HEK293 (cell line): ENCODE measurements around the gene CLASRP.
A peak's percentile ranks its signal among the peaks of the same experiment; 100 is the strongest.

Experiments
- GLIS1 ChIP-seq: fragments of 450-650 bp; formaldehyde crosslinking; IDR thresholded peaks from 2 replicates; pipeline ENCODE4 v1.5.1; 2016; ENCODE audit warnings: missing biosample characterization, missing genetic modification characterization
- KLF10 ChIP-seq: fragments of 450-650 bp; IDR thresholded peaks from 2 replicates; pipeline ENCODE4 v1.5.1; 2018; ENCODE audit warnings: missing biosample characterization, mild to moderate bottlenecking, missing genetic modification characterization
- MZF1 ChIP-seq: fragments of 450-650 bp; formaldehyde crosslinking; IDR thresholded peaks from 2 replicates; pipeline ENCODE4 v1.5.1; 2017; ENCODE audit warnings: missing biosample characterization, missing genetic modification characterization, borderline replicate concordance
- PBX3 ChIP-seq: sonication (generic); formaldehyde crosslinking; IDR thresholded peaks from 2 replicates; pipeline ENCODE4 v1.8.1; 2022; ENCODE audit warnings: mild to moderate bottlenecking, moderate library complexity, missing genetic modification reagents
- SP3 ChIP-seq: fragments of 450-650 bp; formaldehyde crosslinking; IDR thresholded peaks from 2 replicates; pipeline ENCODE4 v1.5.1; 2016; ENCODE audit warnings: missing biosample characterization, missing genetic modification characterization
- ZBTB17 ChIP-seq: fragments of 450-650 bp; formaldehyde crosslinking; IDR thresholded peaks from 2 replicates; pipeline ENCODE4 v1.5.1; 2016; ENCODE audit warnings: missing biosample characterization, missing genetic modification characterization
- ZBTB20 ChIP-seq: fragments of 450-650 bp; formaldehyde crosslinking; IDR thresholded peaks from 2 replicates; pipeline ENCODE4 v1.5.1; 2016; ENCODE audit warnings: missing biosample characterization, missing genetic modification characterization
- ZNF10 ChIP-seq: fragments of 450-650 bp; formaldehyde crosslinking; IDR thresholded peaks from 2 replicates; pipeline ENCODE4 v1.5.1; 2017; ENCODE audit warnings: missing biosample characterization, missing genetic modification characterization
- ZNF157 ChIP-seq: fragments of 450-650 bp; formaldehyde crosslinking; IDR thresholded peaks from 2 replicates; pipeline ENCODE4 v1.5.1; 2016; ENCODE audit warnings: missing biosample characterization, missing genetic modification characterization
- ZNF211 ChIP-seq: fragments of 450-650 bp; formaldehyde crosslinking; IDR thresholded peaks from 2 replicates; pipeline ENCODE4 v1.5.1; 2016; ENCODE audit warnings: low read depth, missing biosample characterization, missing genetic modification characterization
- ZNF26 ChIP-seq: fragments of 450-650 bp; formaldehyde crosslinking; IDR thresholded peaks from 2 replicates; pipeline ENCODE4 v1.5.1; 2016; ENCODE audit warnings: missing biosample characterization, missing genetic modification characterization
- ZNF391 ChIP-seq: fragments of 450-650 bp; formaldehyde crosslinking; IDR thresholded peaks from 2 replicates; pipeline ENCODE4 v1.5.1; 2016; ENCODE audit warnings: low read depth, missing biosample characterization, missing genetic modification characterization, borderline replicate concordance
- ZNF513 ChIP-seq: fragments of 450-650 bp; IDR thresholded peaks from 2 replicates; pipeline ENCODE4 v1.5.1; 2018; ENCODE audit warnings: missing biosample characterization, missing genetic modification characterization
- ZNF629 ChIP-seq: fragments of 450-650 bp; formaldehyde crosslinking; IDR thresholded peaks from 2 replicates; pipeline ENCODE4 v1.5.1; 2017; ENCODE audit warnings: missing biosample characterization, missing genetic modification characterization
- ZNF670 ChIP-seq: fragments of 450-650 bp; formaldehyde crosslinking; IDR thresholded peaks from 2 replicates; pipeline ENCODE4 v1.5.1; 2016; ENCODE audit warnings: missing biosample characterization, missing genetic modification characterization, low read depth
- ZNF747 ChIP-seq: fragments of 450-650 bp; formaldehyde crosslinking; IDR thresholded peaks from 2 replicates; pipeline ENCODE4 v1.5.1; 2016; ENCODE audit warnings: missing biosample characterization, missing genetic modification characterization
- ZNF76 ChIP-seq: fragments of 450-650 bp; formaldehyde crosslinking; IDR thresholded peaks from 2 replicates; pipeline ENCODE4; 2016; ENCODE audit warnings: low read depth, missing biosample characterization, missing genetic modification characterization, borderline replicate concordance
- ZNF843 ChIP-seq: fragments of 450-650 bp; formaldehyde crosslinking; IDR thresholded peaks from 2 replicates; pipeline ENCODE4 v1.5.1; 2016; ENCODE audit warnings: missing biosample characterization, missing genetic modification characterization
- ZSCAN5A ChIP-seq: fragments of 450-650 bp; formaldehyde crosslinking; IDR thresholded peaks from 2 replicates; pipeline ENCODE4 v1.5.1; 2016; ENCODE audit warnings: missing biosample characterization, missing genetic modification characterization
- TF ChIP-seq, protein P1 (sequence below): fragments of 450-650 bp; formaldehyde crosslinking; IDR thresholded peaks from 2 replicates; pipeline ENCODE4 v1.5.1; 2017; ENCODE audit warnings: missing biosample characterization, missing genetic modification characterization
- TF ChIP-seq, protein P2 (sequence below): fragments of 450-650 bp; formaldehyde crosslinking; IDR thresholded peaks from 2 replicates; pipeline ENCODE4 v1.5.1; 2016; ENCODE audit warnings: missing biosample characterization, missing genetic modification characterization
- TF ChIP-seq, protein P3 (sequence below): fragments of 450-650 bp; formaldehyde crosslinking; IDR thresholded peaks from 2 replicates; pipeline ENCODE4 v1.5.0; 2017; ENCODE audit warnings: missing biosample characterization, missing genetic modification characterization, borderline replicate concordance
- TF ChIP-seq, protein P4 (sequence below): fragments of 450-650 bp; formaldehyde crosslinking; IDR thresholded peaks from 2 replicates; pipeline ENCODE4 v1.5.1; 2017; ENCODE audit warnings: missing biosample characterization, missing genetic modification characterization

Gene CLASRP

GRCh38 chr19:45079063-45079910 is 40.4 kb downstream of the CLASRP start, which contains the start of gene GEMIN7 (continued):
- TF ChIP-seq ZSCAN5A (0 out of 2 replicates have a peak, but pooled peaks have one; percentile 45), ZNF10 (0 out of 2 replicates have a peak, but pooled peaks have one; percentile 38), ZNF629 (tag by site-specific recombination) (peak; percentile 15; the same call in 1 of the 2 replicates), ZNF391 (tag by site-specific recombination) (0 out of 2 replicates have a peak, but pooled peaks have one; percentile 9), PBX3 (0 out of 2 replicates have a peak, but pooled peaks have one; percentile 84), ZBTB17 (tag by site-specific recombination) (peak; percentile 56; the same call in 1 of the 2 replicates), SP3 (0 out of 2 replicates have a peak, but pooled peaks have one; percentile 30), ZNF157 (tag by site-specific recombination) (no peak), ZNF26 (no peak), ZNF76 (tag by site-specific recombination) (peak; percentile 73), ZNF670 (no peak), ZNF513 (tag by site-specific recombination) (peak; percentile 59; the same call in 1 of the 2 replicates), KLF10 (tag by site-specific recombination) (peak; percentile 77), ZNF211 (tag by site-specific recombination) (no peak), ZNF747 (tag by site-specific recombination) (no peak), MZF1 (tag by site-specific recombination) (no peak), GLIS1 (tag by site-specific recombination) (peak; percentile 71), ZBTB20 (tag by site-specific recombination) (peak; percentile 78), ZNF843 (0 out of 2 replicates have a peak, but pooled peaks have one; percentile 45)
- TF ChIP-seq, protein P1, sequence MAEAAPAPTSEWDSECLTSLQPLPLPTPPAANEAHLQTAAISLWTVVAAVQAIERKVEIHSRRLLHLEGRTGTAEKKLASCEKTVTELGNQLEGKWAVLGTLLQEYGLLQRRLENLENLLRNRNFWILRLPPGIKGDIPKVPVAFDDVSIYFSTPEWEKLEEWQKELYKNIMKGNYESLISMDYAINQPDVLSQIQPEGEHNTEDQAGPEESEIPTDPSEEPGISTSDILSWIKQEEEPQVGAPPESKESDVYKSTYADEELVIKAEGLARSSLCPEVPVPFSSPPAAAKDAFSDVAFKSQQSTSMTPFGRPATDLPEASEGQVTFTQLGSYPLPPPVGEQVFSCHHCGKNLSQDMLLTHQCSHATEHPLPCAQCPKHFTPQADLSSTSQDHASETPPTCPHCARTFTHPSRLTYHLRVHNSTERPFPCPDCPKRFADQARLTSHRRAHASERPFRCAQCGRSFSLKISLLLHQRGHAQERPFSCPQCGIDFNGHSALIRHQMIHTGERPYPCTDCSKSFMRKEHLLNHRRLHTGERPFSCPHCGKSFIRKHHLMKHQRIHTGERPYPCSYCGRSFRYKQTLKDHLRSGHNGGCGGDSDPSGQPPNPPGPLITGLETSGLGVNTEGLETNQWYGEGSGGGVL (tag by site-specific recombination), result peak; percentile 81
- TF ChIP-seq, protein P2, sequence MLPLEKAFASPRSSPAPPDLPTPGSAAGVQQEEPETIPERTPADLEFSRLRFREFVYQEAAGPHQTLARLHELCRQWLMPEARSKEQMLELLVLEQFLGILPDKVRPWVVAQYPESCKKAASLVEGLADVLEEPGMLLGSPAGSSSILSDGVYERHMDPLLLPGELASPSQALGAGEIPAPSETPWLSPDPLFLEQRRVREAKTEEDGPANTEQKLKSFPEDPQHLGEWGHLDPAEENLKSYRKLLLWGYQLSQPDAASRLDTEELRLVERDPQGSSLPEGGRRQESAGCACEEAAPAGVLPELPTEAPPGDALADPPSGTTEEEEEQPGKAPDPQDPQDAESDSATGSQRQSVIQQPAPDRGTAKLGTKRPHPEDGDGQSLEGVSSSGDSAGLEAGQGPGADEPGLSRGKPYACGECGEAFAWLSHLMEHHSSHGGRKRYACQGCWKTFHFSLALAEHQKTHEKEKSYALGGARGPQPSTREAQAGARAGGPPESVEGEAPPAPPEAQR (tag by site-specific recombination), result peak; percentile 86; the same call in 1 of the 2 replicates
- TF ChIP-seq, protein P3, sequence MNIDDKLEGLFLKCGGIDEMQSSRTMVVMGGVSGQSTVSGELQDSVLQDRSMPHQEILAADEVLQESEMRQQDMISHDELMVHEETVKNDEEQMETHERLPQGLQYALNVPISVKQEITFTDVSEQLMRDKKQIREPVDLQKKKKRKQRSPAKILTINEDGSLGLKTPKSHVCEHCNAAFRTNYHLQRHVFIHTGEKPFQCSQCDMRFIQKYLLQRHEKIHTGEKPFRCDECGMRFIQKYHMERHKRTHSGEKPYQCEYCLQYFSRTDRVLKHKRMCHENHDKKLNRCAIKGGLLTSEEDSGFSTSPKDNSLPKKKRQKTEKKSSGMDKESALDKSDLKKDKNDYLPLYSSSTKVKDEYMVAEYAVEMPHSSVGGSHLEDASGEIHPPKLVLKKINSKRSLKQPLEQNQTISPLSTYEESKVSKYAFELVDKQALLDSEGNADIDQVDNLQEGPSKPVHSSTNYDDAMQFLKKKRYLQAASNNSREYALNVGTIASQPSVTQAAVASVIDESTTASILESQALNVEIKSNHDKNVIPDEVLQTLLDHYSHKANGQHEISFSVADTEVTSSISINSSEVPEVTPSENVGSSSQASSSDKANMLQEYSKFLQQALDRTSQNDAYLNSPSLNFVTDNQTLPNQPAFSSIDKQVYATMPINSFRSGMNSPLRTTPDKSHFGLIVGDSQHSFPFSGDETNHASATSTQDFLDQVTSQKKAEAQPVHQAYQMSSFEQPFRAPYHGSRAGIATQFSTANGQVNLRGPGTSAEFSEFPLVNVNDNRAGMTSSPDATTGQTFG, result no peak
- TF ChIP-seq, protein P4, sequence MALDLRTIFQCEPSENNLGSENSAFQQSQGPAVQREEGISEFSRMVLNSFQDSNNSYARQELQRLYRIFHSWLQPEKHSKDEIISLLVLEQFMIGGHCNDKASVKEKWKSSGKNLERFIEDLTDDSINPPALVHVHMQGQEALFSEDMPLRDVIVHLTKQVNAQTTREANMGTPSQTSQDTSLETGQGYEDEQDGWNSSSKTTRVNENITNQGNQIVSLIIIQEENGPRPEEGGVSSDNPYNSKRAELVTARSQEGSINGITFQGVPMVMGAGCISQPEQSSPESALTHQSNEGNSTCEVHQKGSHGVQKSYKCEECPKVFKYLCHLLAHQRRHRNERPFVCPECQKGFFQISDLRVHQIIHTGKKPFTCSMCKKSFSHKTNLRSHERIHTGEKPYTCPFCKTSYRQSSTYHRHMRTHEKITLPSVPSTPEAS, result peak; percentile 47; the same call in 1 of the 2 replicates
